Measurements from ENCODE around the gene CCDC183. TPM values are rescaled to one million over a fixed set of nuclear protein-coding genes. Genes with fewer than 3 reads are reported as not detected.
A peak's percentile ranks its signal among the peaks of the same experiment; 100 is the strongest.

CCDC183 gene
- total and polyA plus RNA-seq, 4 donors = 0.38 to 4.6 (median 2.2) TPM

GRCh38 chr9:136853596-136854112 is 57.5 kb downstream of the CCDC183 start:
- no peak for ATAC-seq (ENCODE audit: insufficient read depth, low FRiP score)
- 84 to 85% methylated on average over 18 of the region's 18 CpGs for WGBS, 2 donors

DNA sequence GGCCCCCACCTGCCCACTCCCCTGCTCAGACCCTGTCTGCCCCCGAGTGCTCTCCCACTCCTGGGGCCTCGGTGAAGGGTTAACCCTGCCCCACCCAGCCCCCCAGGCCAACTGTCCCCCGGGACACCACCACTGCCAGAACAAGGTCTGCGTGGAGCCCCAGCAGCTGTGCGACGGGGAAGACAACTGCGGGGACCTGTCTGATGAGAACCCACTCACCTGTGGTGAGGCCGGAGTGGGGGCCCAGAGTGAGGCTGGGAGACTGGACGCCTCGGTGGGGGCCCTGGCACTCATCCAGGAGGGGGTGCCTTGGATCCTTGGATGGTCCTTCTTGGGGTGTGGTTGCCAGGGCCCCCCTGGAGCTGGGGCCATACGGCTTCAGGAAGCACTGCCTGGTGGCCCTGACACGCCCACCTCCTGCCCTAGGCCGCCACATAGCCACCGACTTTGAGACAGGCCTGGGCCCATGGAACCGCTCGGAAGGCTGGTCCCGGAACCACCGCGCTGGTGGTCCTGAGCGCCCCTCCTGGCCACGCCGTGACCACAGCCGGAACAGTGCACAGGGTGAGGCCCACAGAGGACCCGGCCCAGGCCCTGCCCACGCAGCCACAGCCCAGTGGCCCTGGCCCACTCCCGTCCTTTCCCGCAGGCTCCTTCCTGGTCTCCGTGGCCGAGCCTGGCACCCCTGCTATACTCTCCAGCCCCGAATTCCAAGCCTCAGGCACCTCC is 58.1 kb downstream of the CCDC183 start:
- Histone ChIP-seq H3K36me3 (ENCODE audit: control insufficient read depth in 4 of 4, insufficient read depth in 4 of 4, low read length in 4 of 4) (peaks cover 0 to 12% (median 2%) of the 10 kb centered on the region in 4 donors), H3K9ac (ENCODE audit: insufficient read depth in 1 of 2, low read length in 2 of 2) (no peak overlapping the region), H3K9me3 (ENCODE audit: control insufficient read depth in 4 of 4, insufficient read depth in 3 of 4, low read length in 3 of 4) (no peaks in the 10 kb centered on the region), H3K27ac (ENCODE audit: low read depth in 1 of 2, low read length in 1 of 2) (no peak overlapping the region), H3K4me1 (ENCODE audit: control insufficient read depth in 5 of 5, insufficient read depth in 5 of 5, low read length in 5 of 5) (peaks cover 0 to 18% (median 7%) of the 10 kb centered on the region in 5 donors), H3K4me3 (no peak overlapping the region), H3K27me3 (ENCODE audit: control insufficient read depth in 3 of 3, insufficient read depth in 3 of 3, low read length in 2 of 3) (no peaks in the 10 kb centered on the region)
- 82 to 85% methylated on average over 25 to 30 of the region's 30 CpGs for WGBS, 2 donors
- TF ChIP-seq, protein P1, sequence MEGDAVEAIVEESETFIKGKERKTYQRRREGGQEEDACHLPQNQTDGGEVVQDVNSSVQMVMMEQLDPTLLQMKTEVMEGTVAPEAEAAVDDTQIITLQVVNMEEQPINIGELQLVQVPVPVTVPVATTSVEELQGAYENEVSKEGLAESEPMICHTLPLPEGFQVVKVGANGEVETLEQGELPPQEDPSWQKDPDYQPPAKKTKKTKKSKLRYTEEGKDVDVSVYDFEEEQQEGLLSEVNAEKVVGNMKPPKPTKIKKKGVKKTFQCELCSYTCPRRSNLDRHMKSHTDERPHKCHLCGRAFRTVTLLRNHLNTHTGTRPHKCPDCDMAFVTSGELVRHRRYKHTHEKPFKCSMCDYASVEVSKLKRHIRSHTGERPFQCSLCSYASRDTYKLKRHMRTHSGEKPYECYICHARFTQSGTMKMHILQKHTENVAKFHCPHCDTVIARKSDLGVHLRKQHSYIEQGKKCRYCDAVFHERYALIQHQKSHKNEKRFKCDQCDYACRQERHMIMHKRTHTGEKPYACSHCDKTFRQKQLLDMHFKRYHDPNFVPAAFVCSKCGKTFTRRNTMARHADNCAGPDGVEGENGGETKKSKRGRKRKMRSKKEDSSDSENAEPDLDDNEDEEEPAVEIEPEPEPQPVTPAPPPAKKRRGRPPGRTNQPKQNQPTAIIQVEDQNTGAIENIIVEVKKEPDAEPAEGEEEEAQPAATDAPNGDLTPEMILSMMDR (IDR thresholded peaks at IDR 0.05; ENCODE audit: control extremely low read depth, extremely low read depth) = no peak
- DNase-seq (peak in 1 of 3 donors; percentile 13), ATAC-seq (ENCODE audit: insufficient read depth, low FRiP score) (no peak)

More at GRCh38 chr9:136853596-136854112, 57.5 kb downstream of the CCDC183 start:
- Histone ChIP-seq H3K9me3 (ENCODE audit: control insufficient read depth in 4 of 4, insufficient read depth in 3 of 4, low read length in 3 of 4) (no peaks in the 10 kb centered on the region), H3K27ac (ENCODE audit: low read depth in 1 of 2, low read length in 1 of 2) (no peak overlapping the region), H3K9ac (ENCODE audit: insufficient read depth in 1 of 2, low read length in 2 of 2) (no peak overlapping the region), H3K36me3 (ENCODE audit: control insufficient read depth in 4 of 4, insufficient read depth in 4 of 4, low read length in 4 of 4) (peaks cover 0 to 12% (median 2%) of the 10 kb centered on the region in 4 donors), H3K27me3 (ENCODE audit: control insufficient read depth in 3 of 3, insufficient read depth in 3 of 3, low read length in 2 of 3) (no peaks in the 10 kb centered on the region), H3K4me3 (no peak overlapping the region), H3K4me1 (ENCODE audit: control insufficient read depth in 5 of 5, insufficient read depth in 5 of 5, low read length in 5 of 5) (peaks cover 0 to 14% (median 7%) of the 10 kb centered on the region in 5 donors)
- TF ChIP-seq, protein P1 (IDR thresholded peaks at IDR 0.05; ENCODE audit: control extremely low read depth, extremely low read depth) = no peak
- DNase-seq = no peak

- WGBS, 2 donors = 86 to 92% methylated on average over 18 to 23 of the region's 23 CpGs
These were observed 58.8 kb downstream of the CCDC183 start for GRCh38 chr9:136854842-136855460.

More at GRCh38 chr9:136854842-136855460, 58.8 kb downstream of the CCDC183 start:
- Histone ChIP-seq H3K4me1 (ENCODE audit: control insufficient read depth in 5 of 5, insufficient read depth in 5 of 5, low read length in 5 of 5) (peaks cover 0 to 17% (median 3%) of the 10 kb centered on the region in 5 donors), H3K9ac (ENCODE audit: insufficient read depth in 1 of 2, low read length in 2 of 2) (no peak overlapping the region), H3K9me3 (ENCODE audit: control insufficient read depth in 4 of 4, insufficient read depth in 3 of 4, low read length in 3 of 4) (no peaks in the 10 kb centered on the region), H3K36me3 (ENCODE audit: control insufficient read depth in 4 of 4, insufficient read depth in 4 of 4, low read length in 4 of 4) (peaks cover 0 to 16% (median 2%) of the 10 kb centered on the region in 4 donors), H3K4me3 (no peak overlapping the region), H3K27me3 (ENCODE audit: control insufficient read depth in 3 of 3, insufficient read depth in 3 of 3, low read length in 2 of 3) (no peaks in the 10 kb centered on the region), H3K27ac (ENCODE audit: low read depth in 1 of 2, low read length in 1 of 2) (no peak overlapping the region)
- TF ChIP-seq, protein P1 (IDR thresholded peaks at IDR 0.05; ENCODE audit: control extremely low read depth, extremely low read depth) = no peak
- no peak for DNase-seq
- ATAC-seq (ENCODE audit: insufficient read depth, low FRiP score) = no peak

Measured in lung (tissue), 12 donors.